NB4 (cell line): ENCODE results near the gene BCL10.
A peak's percentile ranks its signal among the peaks of the same experiment; 100 is the strongest.
"Not testable (repeated sequence)": the region's sequence is repeated elsewhere in the genome, so short reads cannot be mapped to it uniquely, and the experiment has no call there.

ENCODE experiments used
- DNase-seq: peaks from one replicate; pipeline ENCODE4 v3.0.0; 2010; ENCODE audit warnings: low read depth
- H3K4me3 ChIP-seq: one replicate; pipeline ENCODE4 v1.5.1; 2011; ENCODE audit warnings: mild to moderate bottlenecking, low read depth, low read length, moderate library complexity
- MYC ChIP-seq: IDR thresholded peaks from 2 replicates; pipeline ENCODE4 v1.6.1; 2011; ENCODE audit warnings: low read depth, low read length
- POLR2A ChIP-seq: IDR thresholded peaks from 2 replicates; pipeline ENCODE4 v1.6.1; 2011; ENCODE audit warnings: mild to moderate bottlenecking; ENCODE audit not compliant: insufficient read length; ENCODE audit errors: extremely low read depth
- TF ChIP-seq, protein P1 (sequence below): IDR thresholded peaks from one replicate; pipeline ENCODE4 v1.5.1; 2012; ENCODE audit warnings: low read depth, low read length
- TF ChIP-seq, protein P2 (sequence below): IDR thresholded peaks from 2 replicates; pipeline ENCODE4 v1.6.1; 2011; ENCODE audit warnings: low read depth, low read length

BCL10 gene

DNA sequence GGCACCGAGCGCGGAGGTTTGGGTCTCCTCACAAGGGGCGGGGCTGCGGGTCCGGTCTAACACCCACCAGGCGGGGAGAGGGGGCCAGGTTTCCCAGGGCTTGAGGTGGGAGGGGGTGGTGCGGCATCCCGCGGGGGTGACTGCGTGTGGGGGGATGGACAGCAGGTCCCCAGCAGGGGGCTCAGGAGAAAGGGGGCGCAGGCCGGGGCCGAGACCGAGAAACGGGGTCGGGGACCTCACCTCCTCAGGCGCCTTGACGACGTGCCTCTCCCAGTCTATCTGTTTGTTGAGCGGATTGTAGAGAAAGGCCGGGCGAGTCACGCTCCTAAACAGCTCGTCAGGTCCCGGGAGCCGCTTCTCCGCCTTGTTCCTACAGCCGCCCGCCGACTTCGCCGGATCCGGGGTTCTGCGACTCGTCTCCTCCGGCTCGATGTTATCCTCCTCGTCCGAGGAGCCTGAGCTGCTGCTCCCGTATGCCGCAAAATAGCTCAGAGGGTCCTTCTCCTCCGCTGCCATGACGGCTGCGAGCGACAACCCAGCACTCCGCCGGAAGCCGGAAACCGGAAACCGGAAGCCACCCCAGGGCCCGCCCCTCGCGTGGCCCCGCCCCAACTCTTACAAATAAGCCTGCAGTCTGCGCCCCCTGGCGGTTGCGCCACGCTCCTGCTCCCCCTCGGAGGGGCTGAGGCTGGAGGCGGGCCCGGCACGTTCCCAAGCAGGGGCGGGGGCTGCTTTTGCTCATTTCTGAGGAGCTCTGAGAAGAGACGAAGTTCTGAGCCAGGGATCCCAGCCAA is 17.1 kb downstream of the BCL10 start, which contains the start of gene C1orf52:
TSS of gene C1orf52 (minus strand) at position 545 of the 794 bp plus-strand sequence. CDS start at position 516, 29 bp downstream.
- peak within 1 kb of the TSS; percentile 89 for H3K4me3 ChIP-seq
- DNase-seq = peak; percentile 92
- TF ChIP-seq, protein P1, sequence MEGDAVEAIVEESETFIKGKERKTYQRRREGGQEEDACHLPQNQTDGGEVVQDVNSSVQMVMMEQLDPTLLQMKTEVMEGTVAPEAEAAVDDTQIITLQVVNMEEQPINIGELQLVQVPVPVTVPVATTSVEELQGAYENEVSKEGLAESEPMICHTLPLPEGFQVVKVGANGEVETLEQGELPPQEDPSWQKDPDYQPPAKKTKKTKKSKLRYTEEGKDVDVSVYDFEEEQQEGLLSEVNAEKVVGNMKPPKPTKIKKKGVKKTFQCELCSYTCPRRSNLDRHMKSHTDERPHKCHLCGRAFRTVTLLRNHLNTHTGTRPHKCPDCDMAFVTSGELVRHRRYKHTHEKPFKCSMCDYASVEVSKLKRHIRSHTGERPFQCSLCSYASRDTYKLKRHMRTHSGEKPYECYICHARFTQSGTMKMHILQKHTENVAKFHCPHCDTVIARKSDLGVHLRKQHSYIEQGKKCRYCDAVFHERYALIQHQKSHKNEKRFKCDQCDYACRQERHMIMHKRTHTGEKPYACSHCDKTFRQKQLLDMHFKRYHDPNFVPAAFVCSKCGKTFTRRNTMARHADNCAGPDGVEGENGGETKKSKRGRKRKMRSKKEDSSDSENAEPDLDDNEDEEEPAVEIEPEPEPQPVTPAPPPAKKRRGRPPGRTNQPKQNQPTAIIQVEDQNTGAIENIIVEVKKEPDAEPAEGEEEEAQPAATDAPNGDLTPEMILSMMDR = peak; percentile 63
- no peak for TF ChIP-seq MYC
- TF ChIP-seq, protein P2, sequence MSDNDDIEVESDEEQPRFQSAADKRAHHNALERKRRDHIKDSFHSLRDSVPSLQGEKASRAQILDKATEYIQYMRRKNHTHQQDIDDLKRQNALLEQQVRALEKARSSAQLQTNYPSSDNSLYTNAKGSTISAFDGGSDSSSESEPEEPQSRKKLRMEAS = peak; percentile 52; the same call in 1 of the 2 replicates
- TF ChIP-seq POLR2A = peak; percentile 92

DNA sequence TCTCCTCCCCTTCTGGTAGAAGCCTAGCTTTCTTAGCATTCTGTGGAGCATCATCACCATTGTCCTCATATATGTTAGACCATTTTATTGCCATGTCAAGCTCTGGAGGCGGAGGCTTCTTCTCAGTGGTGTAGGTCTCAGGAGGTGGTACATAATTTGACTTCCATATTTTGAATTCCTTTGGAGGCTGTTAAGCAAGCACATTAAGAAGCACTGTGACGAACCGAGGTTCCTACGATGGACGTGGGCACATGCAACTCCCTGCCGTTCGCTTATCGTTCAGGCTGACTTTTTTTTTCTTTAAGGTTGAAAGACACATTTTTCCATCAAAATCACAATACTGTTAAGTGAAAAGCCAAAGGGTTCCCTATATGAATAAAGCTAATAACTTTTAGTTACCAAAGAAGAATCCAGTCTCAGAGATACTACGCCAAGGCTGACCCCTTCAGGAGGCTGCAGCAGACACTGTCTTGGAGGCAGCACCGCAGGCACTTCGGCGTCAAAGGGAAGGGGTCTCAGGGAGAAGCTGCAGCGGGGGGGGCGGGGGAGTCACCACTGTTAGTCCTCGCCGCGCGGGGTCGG is 17.8 kb downstream of the BCL10 start:
- peak; percentile 30 for DNase-seq
- TF ChIP-seq, protein P1 = peak; percentile 7
- no peak for TF ChIP-seq MYC
- TF ChIP-seq POLR2A = no peak
- TF ChIP-seq, protein P2 = no peak
- H3K4me3 ChIP-seq = peak overlapping the region; percentile 89

DNA sequence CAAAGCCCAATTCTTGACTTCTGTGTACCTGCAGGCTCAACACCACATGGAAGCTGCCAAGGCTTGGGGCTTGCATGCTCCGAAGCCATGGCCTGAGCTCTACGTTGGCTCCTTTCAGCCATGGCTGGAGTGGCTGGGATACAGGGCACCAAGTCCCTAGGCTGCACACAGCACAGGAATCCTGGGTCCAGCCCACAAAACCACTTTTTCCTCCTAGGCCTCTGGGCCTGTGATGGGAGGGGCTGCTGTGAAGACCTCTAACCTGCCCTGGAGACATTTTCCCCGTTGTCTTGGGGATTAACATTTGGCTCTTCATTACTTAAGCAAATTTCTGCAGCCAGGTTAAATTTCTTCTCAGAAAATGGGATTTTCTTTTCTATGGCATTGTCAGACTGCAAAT is 27.4 kb downstream of the BCL10 start:
- H3K4me3 ChIP-seq, DNase-seq: not testable (repeated sequence)

DNA sequence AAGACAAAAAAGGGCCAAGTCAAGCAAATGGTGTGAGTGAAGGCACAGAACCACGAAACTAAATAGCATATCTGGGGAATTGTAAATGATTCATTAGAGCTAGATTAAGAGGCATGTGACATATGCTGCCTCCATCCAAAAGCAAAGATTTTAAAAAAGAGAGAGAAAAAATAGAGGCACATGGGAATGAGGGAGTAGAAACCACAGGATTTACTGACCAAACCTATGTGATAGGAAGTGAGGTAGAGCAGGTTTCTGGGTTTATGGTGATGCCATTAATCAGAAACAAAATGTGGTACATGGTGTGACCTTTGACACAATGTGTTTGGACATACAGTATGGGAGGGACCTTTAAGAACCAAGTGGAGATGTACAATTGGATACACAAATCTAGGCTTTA is 30.5 kb downstream of the BCL10 start:
- TF ChIP-seq POLR2A = no peak
- TF ChIP-seq, protein P2 = no peak
- TF ChIP-seq, protein P1 = no peak
- no peak for TF ChIP-seq MYC
- H3K4me3 ChIP-seq = no peak overlapping the region
- no peak for DNase-seq

DNA sequence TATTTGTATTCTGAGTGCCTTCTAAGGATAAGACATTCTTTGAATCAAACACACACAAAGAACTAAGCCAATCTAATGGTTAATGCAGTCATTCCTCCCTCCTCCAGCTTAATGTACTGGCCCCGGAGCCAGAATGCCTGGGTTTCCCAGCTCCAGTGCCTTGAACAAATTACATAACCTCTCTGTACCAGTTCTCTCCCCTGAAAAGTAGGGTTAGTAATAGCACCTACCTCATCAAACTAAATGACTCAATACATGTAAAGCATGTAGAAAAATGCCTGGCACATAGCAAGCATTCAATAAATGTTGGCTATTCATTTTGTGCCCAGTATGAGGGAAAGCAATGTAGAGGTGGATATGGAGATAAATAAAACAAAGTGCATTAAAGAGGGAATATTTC is 31.0 kb downstream of the BCL10 start:
- no peak overlapping the region for H3K4me3 ChIP-seq
- DNase-seq = no peak
- no peak for TF ChIP-seq POLR2A
- TF ChIP-seq, protein P1 = no peak
- TF ChIP-seq MYC = no peak
- TF ChIP-seq, protein P2 = no peak

DNA sequence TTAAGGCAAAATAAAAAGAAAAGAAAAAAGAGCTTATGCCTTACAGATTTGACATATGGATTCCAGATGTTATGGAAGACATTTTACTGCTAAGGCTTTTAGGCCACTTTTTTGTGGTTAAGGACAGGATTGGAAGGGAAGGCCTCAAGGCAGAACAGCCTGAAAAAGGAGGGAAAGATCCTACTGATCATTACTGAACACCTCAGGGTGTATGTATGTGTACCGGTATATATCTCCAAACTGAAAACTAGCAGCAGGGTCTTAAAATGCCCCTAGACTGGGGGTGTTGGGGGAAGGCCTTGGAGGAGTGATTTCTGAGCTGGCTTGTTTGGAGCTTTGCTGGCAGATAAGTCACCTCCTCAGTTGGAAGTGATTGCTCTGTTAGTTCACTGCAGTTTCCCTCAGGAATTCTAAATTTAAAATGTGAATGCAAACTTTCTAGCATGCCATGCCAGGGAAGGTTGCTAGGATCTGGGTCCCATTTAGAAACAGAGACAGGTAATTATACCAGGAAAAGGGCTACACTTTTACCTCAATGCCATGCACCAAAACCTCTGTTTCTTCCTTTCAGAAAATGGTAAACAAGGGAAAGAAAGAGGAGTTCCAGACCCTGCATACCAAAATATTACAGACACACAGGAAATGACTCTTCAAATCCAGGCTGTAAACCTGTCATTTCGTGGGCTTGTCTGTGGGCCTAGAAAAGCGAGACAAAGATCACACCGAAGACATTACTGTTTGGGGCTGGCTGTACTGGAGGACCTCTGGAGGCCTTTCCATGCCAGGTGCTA is 32.0 kb downstream of the BCL10 start:
- no peak overlapping the region for H3K4me3 ChIP-seq
- TF ChIP-seq, protein P2 = no peak
- no peak for TF ChIP-seq POLR2A
- TF ChIP-seq MYC = no peak
- TF ChIP-seq, protein P1 = no peak
- peak; percentile 53 for DNase-seq
